GM19238 (cell line): ENCODE results near the gene ZNF160.
"Not testable (repeated sequence)": the region's sequence is repeated elsewhere in the genome, so short reads cannot be mapped to it uniquely, and the experiment has no call there.

ENCODE experiments used
- DNase-seq: peaks from one replicate; pipeline ENCODE4 v3.0.0; 2011; ENCODE audit warnings: low spot score; ENCODE audit not compliant: insufficient read length

ZNF160 gene

DNA sequence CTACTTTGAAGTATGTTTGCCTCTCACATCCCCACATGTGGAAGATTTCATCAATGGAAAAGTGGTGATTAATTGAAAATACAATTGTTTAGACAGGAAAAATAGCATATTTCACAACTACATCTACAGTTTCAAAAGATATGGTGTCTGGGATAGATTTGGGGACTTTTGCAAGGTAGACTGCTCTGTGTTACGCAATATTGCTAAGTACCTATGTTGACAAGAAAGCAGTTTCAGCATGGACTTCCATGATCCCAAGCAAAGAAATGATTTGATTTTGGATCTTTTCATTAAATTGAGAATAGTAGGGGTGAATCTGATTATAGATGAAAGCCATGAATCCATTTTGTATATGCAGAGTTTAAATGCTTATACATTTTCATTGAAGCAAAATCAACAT lies 10.5 kb downstream of the ZNF160 start:
- DNase-seq, result no peak

DNA sequence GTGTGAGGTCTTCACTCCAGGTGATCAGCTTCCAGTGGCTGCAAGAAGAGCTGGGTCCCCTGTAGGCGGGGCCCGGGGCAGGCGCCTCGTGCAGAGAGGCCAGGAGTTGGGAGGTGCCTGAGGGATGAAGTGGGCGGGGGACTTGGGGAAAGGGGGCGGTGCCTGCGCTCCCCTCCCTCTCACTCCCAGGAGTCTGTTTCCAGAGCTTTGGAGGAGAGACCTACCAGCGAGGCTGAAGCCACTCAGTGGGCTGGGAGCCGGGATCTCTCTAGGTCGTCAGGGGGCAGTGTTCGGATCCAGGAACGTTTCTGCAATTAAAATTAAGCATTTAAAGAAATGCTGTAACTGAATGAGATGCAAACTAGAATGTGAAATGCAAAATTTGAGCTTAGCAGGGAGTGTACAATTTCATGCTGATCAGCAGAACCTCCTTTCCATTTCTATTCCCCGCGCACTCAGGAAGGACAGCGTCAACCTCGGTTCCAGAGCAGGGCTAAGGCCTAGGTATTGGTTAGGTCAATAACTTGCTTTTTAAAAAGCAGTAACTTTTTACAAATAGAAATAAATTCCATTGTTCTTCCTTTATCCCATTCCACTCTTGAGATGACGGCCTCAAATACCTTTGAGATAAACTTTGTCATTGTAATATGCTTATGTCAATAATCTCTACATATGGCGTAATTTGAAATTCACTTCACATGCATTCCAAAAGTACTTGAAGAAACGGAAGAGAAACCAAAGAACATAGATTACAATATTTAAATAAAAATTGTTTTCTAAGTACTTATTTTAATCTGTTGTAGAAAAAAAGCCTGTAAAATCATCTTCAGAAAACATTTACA lies 11.6 kb downstream of the ZNF160 start:
- DNase-seq, result no peak

DNA sequence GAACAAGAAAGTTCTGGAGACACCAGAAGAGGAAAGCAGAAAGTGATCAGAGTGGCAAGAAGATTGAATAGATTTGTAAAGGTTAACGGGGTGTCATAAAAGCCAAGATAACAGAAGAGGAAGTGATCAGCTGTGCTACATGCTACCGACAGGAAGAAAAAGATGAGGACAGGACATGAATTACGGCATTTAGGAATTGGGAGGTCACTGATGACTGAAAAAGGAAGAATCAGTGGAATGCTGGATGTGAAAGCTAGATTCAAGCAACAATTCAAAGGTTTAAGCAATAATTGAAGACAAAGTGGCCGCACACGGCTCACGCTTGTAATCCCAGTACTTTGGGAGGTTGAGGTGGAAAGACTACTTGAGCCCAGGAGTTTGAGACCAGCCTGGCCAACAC lies 15.1 kb downstream of the ZNF160 start:
- no peak for DNase-seq

DNA sequence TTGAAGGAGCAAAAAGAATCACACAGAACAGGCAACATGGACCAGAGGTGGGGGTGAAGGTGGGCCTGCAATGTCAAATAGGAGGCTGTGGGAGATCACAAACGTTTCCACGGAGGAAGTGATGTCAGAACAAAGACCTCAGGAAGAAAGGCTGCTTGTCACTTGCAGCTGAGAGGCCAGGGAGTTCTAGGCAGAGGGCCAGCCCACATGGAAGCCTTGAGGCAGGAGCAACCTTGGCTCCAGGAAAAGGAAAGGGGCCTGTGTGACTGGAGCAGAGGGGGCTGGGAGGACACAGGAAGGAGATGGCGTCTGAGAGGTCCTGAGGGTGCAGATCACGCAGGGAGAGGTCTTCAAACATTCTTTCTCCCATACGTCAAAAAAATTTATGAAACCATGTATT lies 16.3 kb downstream of the ZNF160 start:
- no peak for DNase-seq

DNA sequence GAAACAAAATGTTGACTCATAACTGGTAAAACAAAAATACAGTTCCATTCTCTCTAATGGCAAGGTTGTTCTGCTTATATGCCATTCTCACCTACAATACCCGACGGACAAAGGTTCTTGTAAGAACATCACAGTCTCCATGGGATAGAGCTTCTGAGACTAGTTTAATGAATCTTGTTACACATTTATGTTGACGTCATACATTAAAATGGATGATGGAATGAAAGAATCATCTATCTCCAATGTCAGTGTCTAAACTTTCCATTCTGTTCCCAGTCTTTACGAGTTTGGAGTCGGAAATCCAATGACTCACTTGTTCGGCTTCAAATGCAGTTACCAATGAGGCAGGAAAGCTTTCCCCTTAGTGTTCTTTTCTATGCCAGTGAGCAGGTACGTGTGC lies 17.7 kb downstream of the ZNF160 start:
- DNase-seq, result no peak

DNA sequence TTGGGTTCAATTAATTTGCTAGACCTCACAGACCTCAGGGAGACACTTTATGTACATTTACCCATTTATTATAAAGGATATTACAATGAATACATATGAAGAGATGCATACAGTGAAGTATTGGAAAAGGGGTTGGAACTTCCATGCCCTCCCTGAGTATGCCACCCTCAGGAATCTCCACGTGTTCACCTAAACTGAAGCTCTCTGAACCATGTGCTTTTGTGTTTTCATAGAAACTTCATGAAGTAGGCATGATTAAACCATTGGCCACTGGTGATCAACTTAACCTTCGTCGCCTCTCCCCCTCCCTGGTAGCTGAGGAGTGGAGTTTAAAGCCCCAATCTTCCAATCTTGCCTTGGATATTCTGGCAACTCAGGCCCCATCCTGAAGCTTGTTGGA lies 20.3 kb downstream of the ZNF160 start:
- no peak for DNase-seq

DNA sequence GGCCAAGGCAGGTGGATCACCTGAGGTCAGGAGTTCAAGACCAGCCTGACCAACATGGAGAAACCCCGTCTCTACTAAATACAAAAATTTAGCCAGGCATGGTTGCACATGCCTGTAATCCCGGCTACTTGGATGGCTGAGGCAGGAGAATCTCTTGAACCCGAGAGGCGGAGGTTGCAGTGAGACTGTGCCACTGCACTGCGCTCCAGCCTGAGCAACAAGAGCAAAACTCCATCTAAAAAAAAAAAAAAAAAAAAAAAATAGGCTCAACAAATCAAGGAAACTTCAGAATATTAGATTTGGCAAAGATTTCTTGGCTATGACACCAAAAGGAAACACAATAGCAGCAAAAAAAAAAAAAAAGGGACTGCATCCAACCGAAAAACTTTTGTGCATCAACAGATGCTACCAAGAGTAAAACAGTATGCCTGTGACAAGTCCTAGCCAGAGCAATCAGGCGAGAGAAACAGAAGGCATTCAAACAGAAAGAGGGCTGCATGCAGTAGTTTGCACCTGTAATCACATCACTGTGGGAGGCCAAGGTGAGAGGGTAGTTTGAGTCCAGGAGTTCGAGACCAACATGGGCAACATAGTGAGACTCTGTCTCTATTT lies 23.8 kb downstream of the ZNF160 start:
- no peak for DNase-seq

DNA sequence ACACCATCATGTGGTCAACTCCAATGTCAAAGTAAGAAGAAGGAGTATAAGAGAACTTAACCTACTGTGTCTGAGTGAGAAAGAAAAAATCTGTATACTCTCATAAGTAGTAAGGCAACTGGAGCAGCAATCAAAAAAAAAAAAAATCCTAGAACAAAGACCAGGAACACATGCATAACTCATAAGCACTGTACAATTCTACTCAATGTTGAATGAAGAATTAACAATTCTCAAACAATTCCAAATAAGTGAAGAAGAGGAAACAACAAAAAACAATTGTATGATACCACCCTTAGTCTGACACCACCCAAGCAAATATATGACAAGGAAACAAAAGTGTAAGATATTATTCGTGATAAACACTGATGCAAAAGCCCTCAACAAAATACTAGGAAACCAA lies 24.6 kb downstream of the ZNF160 start:
- no peak for DNase-seq

DNA sequence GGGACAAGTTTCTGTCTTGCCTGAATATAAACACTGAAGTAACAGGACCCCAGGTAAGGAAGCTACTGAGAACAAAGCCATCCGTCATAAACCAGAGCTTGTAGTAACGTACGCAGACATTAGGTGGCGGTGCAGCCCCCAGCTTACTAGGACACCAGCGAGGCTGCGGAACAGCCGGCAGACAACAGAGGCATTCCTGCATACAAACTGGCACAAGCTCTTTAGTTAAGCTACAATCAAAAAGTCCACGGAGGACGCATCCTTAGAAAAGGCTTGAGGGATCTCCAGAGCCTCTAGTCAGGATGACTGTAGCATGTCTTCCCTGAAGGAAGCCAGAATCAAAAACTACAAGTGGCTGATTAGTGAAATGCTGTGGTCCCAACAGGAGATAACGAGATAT lies 26.2 kb downstream of the ZNF160 start:
- DNase-seq, result no peak

DNA sequence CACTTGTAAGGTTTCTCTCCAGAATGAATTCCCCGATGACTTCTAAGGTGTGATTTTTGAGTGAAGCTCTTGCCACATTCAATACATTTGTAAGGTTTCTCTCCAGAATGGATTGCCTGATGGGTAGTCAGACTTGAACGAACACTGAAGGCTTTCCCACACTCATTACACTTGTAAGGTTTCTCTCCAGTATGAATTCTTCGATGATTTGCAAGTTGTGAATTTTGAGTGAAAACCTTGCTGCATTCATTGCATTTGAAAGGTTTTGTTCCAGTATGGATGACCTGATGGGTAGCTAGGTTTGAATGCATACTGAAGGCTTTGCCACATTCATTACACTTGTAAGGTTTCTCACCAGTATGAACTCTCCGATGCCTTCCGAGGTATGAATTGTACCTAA lies 34.4 kb downstream of the ZNF160 start:
- DNase-seq, result no peak

DNA sequence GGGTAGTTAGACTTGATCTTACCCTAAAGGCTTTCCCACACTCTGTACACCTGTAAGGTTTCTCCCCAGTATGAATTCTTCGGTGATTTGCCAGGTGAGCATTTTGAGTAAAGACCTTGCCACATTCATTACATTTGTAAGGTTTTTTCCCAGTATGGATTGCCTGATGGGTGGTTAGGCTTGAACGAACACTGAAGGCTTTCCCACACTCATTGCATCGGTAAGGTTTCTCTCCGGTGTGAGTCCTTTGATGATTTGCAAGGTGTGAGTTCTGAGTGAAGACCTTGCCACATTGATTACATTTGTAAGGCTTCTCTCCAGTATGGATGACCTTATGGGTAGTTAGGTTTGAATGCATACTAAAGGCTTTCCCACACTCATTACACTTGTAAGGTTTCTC lies 35.0 kb downstream of the ZNF160 start:
- no peak for DNase-seq

DNA sequence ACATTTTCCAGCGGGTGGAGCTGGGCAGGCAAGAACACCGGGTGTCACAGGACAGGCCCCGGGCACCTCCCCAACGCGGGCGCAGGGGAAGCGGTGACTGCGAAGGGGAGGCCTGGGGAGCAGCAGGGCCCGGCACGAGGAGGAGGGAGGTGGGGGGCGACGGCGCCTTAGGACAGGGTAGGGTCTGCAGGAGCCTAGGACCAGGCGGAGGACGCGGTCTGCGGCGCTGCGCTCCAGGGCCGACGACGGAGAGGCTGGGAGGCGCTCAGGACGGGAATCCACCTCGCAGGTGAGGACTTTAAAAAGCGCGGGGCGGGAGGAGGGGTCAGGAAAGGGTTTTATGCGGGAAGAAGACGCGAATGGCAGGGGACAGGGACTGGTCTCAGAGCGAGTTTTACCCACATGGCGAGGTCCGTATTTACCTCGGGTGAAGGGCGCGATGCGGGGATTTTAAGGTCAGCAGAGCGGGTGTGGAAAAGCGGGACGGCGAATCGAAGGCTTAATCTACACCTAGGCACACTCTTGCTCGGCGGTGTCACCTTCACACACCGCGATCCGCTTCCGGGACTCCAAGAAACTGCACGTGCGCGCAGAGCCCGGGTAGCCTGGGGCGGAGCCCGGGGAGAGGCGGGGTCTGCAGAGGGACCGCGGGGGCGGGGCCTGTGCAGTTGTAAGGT lies 45.2 kb downstream of the ZNF160 start:
- DNase-seq, result no peak

DNA sequence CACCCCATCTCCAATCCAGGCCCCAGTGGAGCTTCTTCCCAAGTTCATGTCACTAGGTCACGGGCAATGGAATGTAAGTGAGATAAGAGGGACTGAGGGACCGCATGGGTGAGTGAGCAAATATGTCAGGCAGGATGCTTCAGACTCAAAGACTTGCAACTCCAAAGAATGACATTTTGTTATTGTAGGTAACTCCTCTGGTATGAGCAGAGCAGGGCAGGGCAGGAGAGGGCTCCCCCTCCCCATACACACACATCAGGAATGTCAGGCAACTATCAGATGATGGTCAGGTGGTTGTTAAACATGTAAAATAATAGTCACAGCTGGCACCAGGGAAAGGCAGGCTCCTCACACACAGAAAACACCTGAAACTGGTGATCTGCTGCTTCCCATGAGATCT lies 48.1 kb downstream of the ZNF160 start:
- DNase-seq, result no peak

DNA sequence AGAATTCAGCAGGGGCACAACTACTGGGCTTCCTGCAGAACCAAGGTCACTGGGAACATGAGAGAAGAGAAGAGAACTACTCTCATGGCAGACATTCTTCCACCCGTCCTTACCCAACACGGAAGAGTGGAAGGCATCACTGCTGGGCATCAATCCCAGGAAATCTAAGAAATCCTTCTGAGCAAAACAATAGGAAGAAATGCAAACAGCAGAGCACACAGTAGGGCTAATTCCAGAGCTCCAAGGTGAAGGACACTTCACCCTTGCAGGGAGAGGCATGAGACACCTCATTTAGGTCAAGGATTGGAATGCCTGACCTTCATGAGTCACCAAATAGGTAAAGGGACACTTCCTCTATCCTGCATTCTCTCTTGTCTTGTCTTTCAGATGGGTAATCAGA lies 55.8 kb downstream of the ZNF160 start:
- DNase-seq, result no peak

DNA sequence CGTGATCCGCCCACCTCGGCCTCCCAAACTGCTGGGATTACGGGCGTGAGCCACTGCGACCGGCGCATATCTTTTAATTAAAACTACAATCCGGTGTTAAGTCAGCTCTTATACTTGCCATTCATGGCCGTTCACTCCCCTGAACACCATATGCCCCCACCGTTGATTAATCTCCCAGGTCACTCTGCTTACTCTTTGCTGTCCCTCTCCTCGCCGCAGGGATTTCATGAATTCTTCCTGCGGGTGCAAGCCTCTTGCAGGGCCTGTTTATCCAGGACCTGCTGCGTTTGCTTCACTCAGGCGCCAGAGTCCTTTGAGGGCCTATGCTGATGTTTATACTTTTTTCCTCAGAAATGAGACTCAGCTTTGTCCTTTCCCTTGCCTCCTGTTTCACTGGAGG lies 57.7 kb downstream of the ZNF160 start:
- no peak for DNase-seq

DNA sequence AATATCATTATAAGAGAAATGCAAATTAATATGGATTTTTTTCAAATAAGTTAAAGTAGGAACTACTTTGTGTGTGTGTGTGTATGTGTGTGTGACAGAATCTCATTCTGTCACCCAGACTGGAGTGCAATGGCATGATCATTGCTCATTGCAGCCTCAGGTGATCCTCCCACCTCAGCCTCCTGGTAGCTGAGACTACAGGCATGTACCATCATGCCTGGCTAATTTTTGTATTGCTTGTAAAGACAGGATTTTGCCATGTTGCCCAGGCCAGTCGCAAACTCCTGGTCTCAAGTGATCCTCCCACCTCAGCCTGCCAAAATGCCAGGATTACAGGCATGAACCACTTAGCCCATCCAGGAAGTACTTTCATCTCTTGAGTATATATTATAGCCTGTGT lies 61.9 kb downstream of the ZNF160 start:
- DNase-seq, result no peak

DNA sequence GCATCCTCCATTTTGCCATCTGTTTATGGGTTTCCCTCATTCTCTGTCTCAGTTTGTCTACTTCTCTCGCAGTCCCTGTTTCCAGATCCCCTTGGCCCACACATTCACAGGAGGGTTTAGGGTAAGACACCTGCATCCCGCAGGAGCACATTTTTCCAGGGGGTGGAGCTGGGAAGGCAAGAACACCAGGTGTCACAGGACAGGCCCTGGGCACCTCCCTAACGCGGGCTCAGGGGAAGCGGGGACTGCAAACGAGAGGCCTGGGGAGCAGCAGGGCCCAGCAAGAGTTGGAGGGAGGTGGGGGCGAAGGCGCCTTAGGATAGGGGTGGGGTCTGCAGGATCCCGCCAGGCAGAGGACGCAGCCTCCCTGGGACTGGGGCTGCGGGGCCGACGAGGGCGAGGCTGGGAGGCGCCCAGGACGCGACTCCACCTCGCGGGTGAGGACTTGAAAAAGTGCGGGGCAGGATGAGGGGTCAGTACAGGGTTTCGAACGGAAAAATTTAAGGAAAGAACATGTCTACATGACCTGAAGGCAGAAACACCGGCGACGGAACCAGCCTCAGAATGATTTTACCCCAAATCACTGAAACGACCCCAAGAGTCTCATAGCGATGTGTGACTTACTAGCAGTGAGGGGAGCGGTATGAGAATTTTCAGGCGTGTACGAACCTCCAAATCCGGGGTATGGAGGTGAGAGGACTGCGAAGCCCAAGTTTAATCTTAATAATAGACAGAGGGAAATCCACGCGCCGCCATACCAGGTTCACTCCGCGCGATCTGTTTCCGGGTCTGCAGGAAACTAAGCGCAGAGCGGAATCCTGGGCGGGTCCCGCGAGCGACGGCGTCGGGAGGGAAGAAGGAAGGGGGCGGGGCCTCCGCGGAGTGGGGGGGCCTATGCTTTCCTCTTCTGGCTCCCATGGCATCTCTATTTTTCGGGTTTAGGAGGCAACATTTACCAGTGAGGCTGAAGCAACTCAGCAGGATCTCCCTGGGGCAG lies 65.8 kb downstream of the ZNF160 start:
- no peak for DNase-seq

DNA sequence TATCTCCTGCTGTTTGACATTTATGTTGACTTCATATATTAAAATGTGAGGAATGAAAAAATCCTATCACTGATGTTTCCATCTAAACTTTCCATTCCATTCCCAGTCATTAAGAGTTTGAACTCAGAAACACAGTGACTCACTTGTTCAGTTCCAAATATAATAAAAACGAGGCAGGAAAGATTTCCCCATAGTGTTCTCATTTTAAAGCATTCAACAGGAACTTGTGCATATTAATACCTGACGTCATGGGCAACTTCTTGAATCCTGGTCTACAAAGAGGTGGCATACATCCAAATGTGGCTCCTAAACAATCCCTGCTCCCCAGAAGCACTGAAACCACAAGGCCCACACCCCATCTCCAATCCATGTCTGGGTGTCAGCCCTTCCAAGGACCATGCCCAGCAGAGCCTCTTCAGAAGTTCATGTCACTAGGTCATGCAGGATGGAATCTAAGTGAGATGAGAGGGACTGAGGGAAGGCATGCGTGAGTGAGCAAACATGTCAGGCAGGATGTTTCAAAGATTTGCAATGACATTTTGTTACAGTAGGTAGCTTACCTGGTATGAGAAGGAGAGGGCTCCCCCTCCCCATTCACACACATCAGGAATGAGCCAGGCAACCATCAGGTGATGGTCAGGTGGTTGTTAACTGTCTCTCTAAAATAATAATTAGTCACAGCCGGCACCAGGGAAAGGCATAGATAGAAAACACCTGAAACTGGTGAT lies 68.1 kb downstream of the ZNF160 start:
- DNase-seq, result no peak

DNA sequence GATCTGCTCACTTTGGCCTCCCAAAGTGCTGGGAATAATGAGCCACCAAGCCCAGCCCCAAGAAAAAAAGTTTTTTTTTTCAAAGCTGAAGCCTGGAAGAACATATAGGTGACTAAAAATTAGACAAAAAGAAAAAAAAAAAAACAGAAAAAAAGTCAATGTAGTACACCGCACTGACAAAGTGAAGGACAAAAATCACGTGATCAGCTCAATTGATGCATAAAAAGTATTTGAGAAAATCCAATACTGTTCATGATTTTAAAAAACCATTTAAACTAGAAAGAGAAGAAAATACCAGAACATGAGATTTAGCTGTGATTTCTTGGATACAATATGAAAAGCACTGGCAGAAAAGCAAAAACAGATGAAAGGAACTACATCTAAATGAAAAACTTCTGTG lies 69.2 kb downstream of the ZNF160 start:
- no peak for DNase-seq

DNA sequence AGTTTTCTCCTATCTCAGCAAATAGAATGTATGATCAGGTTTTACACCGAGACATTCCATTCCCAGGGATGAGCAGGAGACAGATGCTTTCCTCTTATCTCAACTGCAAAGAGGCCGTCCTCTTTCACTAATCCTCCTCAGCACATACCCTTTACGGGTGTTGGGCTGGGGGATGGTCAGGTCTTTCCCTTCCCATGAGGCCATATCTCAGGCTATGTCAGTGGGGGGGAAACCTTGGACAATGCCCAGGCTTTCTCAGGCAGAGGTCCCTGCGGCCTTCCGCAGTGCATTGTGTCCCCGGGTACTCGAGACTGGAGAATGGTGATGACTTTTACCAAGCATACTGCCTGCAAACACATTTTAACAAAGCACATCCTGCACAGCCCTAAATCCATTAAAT lies 74.9 kb downstream of the ZNF160 start:
- not testable (repeated sequence) for DNase-seq

DNA sequence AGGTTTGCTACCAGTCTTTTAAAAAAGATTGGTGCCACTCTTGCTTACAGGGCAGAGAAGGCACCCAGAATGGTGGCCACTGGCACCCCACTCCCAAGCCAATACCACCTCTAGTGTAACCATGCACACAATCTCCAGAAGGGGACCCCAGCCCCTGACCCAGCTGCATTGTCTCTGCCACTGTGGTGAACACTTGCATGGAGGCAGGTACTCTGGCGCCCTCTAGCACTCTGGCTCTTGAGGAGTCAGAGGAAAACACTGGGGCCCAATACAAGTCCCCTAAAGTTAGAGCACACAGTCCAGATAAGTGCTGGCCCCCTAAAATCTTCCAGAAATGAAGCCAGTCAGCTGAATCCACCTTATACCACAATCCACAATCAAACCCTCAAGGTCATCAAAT lies 83.5 kb downstream of the ZNF160 start:
- DNase-seq, result no peak
